ENCODE results near the gene CXCL9.
A peak's percentile ranks its signal among the peaks of the same experiment; 100 is the strongest.
"Not testable (repeated sequence)": the region's sequence is repeated elsewhere in the genome, so short reads cannot be mapped to it uniquely, and the experiment has no call there.

CXCL9 gene

GRCh38 chr4:76011700-76012387 is 4.5 kb upstream of the CXCL9 start:
- no peak for DNase-seq

DNA sequence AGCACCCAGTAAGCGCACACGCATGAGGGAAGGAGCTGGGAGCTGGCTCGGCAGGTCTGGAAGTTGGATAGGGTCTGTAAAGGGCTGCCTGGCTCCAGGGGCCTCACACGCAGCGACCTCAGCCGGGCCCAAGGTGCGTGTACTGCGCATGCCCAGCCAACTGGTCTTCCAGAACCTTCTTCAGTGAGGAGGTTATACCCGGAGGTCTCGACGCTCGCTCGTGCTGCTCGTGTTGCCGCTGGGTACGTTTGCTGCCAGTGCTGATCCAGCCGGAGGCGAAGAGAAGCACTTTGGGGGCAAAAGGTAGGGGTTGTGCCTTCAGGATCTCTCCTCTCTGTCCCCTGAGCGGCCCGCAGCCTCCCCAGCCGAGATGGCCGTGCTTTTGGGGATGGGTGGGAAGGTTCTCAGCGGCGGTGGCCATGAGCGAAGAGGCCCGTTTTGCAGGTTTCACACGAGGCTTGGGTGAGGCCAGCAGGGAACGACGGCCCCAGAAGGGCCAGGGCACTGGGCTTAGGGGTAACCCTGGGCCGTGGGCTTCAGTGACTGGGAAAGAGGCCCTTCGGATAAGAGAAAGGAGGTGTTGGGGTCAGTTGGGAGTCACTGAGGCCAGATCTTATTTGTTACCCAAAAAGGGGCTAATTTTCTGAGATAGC is 3.8 kb upstream of the CXCL9 start:
- DNase-seq: no peak

- DNase-seq: no peak
These were observed 3.3 kb upstream of the CXCL9 start for GRCh38 chr4:76010576-76010975.

DNA sequence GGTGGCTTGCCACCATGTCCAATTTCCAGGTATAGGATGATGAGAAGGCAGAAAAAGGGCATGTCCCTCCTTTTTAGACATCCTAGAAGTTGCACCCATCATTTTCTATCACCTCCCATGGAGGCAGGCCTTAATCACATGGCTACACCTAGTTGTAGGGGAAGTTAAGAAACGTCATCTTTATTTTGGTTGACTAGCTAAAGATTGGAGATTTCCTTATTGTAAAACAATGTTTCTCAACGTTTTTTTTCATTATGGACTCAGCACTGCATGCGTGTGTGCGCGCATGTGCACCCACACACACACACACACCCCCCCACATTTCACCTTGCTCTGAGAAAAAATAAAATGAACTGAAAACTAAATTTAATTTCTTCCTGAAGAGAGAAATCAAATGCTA is 2.0 kb upstream of the CXCL9 start:
- DNase-seq: no peak

DNA sequence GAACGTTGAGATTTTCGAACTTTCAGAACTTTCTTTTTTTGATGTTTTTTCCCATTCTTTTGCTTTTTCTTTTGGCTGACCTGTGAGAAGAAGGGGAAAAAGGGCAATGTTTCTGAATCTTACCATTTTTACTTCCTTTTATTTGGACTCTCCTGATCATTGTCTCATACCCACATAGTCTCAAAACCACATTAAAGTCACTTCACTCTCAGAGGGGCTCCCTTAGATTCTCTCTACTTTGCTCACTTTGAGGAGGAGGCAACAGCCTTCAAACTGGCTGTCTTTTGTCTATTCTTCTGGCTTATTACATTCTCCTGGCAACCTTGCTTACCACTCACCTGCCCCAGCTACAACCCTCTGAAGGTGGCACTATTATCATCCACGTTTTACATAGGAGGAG is 3.7 kb downstream of the CXCL9 start:
- DNase-seq: no peak

DNA sequence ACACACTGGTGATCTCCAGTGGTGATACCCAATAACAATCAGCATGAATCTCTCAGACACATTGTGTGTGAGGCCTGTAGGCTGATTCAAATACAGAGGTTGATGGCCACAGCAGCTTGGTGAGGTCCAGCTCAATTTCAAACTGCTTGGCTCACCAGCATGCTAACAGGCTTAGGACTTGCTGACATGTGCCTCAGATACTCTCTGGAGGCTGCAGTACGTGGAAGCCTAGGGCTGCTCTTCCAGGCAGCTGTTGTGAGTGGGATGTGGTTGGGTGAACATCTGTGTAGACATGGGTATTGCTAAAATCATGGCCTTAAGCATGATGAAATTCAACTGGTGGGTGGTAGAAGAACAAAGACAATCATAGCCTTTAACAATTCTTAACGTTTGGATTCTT is 4.3 kb downstream of the CXCL9 start:
- no peak for DNase-seq

DNA sequence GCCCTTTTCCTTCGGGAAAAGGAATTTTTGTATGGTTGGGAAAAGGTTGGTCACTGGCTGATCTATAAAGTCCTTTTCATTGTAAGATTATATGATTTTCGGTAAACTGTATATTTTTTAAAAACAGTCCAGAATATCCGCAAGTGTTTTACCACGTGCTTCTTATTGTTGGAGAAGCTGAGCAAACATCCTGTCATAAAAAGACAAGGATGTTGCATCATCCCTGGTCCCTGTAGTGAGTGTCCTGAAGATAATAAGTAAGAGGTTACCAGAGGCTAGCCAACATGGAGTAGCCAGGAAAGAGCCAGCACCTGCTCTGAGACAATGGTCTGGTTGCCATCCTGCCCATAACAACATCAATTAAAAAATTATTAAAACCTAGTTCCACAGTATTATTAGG is 5.1 kb downstream of the CXCL9 start:
- DNase-seq: peak in 1 of 5 donors; percentile 41

DNA sequence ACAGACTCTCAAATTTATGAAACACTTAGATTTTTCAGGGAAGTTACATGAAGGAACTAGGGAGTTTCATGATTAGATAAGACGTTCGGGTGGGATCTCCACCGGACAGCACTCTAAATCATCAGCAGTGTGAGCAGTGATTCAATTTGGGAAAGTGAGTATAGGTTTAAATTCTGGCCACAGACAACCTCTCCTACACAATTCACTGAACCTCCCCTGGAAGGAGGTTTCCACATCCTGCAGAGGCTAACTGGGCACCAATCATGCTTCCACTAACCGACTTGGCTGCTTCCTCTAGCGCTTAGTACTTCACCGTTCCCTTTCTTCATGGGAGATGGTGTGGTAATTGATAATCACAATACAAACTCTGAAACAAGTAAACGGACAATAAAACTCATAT is 5.6 kb downstream of the CXCL9 start:
- DNase-seq: no peak

GRCh38 chr4:76000279-76000678 is 7.0 kb downstream of the CXCL9 start:
- no peak for DNase-seq

DNA sequence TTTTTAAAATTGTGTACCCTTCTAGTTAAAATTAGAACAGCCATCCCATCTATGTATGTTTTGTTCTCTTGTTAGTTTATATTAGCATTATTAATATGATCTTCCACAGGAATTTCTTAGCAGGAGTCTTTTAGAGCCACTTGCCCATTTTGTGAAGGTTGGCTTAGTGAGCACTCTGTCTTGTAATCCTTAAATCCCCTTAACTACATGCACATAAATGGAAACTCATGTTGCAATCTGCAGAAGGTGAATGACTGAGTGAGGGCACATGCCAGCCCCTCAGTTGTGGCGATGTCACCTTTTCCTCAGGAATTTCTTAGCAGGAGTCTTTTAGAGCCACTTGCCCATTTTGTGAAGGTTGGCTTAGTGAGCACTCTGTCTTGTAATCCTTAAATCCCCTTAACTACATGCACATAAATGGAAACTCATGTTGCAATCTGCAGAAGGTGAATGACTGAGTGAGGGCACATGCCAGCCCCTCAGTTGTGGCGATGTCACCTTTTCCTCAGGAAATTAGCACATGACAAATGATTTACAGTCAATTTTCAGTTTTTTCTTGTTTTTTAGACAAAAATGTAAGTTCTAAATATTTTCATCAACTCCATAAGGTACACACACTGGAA is 8.7 kb downstream of the CXCL9 start:
- not testable (repeated sequence) for DNase-seq

GRCh38 chr4:75997946-75998345 is 9.4 kb downstream of the CXCL9 start:
- DNase-seq: no peak

GRCh38 chr4:75997081-75997480 is 10.2 kb downstream of the CXCL9 start:
- DNase-seq: no peak

- peak in 1 of 5 donors; percentile 52 for DNase-seq
These were observed 11.6 kb downstream of the CXCL9 start for GRCh38 chr4:75995727-75996126.

DNA sequence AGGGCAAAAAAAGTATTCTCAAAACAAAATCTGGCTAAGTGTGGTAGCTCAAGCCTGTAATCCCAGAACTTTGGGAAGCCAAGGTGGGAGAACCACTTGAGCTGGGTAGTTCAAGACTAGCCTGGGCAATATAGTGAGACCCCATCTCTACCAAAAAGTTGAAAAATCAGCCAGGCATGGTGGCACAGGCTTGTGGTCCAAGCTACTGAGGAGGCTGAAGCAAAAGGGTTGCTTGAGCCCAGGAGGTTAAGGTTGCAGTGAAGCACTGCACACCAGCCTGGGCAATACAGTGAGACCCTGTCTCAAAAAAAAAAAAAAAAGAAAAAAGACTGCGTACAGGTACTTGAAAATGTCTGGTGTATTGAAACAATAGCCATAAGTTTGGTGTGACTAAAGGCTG is 14.8 kb downstream of the CXCL9 start:
- no peak for DNase-seq

GRCh38 chr4:75989846-75990528 is 17.3 kb downstream of the CXCL9 start:
- no peak for DNase-seq

- DNase-seq: no peak
These were observed 22.2 kb downstream of the CXCL9 start for GRCh38 chr4:75985116-75985515.

- DNase-seq: no peak
These were observed 26.7 kb downstream of the CXCL9 start for GRCh38 chr4:75980576-75980975.

DNA sequence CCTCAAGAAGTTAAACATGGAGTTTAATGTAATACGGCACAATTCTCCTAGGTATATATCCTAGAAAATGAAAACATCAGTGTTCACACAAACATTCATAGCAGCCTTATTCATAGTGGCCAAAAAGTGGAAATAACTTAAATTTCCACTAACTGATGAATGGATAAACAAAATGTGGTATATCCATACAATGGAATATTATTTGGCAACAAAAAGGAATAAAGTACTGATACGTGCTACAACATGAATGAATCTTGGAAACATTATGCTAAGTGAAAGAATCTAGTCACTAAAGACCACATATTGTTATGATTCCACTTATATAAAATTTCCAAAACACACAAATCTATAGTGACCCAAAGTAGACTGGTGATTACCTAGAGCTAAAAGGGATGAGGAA is 31.1 kb downstream of the CXCL9 start:
- DNase-seq: no peak

- no peak for DNase-seq
These were observed 33.5 kb downstream of the CXCL9 start for GRCh38 chr4:75973766-75974165.

GRCh38 chr4:75968084-75968483 is 39.2 kb downstream of the CXCL9 start:
- DNase-seq: no peak

DNA sequence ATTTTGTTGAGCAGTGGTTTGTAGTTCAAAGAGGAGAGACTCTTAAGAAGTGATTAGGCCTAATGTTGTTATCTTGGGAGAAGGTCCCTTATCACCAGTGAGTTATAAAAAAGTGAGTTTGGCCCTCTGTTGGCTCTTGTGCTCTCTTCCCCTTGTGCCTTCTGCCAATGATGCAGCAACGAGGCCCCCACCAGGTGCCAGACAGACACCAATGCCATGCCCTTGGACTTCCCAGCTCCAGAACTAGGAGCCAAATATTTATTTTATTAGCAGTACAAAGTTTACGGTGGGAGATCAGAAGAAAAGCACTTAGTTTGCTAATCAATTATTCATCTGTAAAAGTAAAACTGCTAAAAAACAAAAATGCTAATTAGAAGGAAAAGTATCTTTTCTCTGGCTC is 43.8 kb downstream of the CXCL9 start:
- no peak for DNase-seq

- not testable (repeated sequence) for DNase-seq
These were observed 45.2 kb downstream of the CXCL9 start for GRCh38 chr4:75962072-75962471.

DNA sequence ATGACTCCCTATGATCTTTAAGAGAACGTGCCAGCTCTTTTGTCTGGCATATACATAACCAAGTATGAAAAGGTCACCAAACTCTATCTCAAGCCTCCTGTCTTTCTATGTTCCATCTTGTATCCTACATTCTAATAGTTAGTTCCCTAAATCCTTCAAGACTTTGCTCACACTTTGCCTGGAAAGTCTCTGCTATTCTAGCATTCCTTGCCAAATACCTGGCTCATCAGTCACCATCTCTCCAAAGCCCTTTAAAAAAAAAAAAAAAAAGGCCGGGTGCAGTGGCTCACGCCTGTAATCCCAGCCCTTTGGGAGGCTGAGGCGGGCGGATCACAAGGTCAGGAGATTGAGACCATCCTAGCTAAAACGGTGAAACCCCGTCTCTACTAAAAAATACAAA is 48.8 kb downstream of the CXCL9 start:
- not testable (repeated sequence) for DNase-seq

- peak in 1 of 5 donors; percentile 40 for DNase-seq
These were observed 52.5 kb downstream of the CXCL9 start for GRCh38 chr4:75954811-75955210.

Measured in T-helper 1 cell (primary cell).